ENCODE measurements around the gene SYTL3. TPM values are rescaled to one million over a fixed set of nuclear protein-coding genes. Genes with fewer than 3 reads are reported as not detected.

SYTL3 gene
- total and polyA plus RNA-seq, 9 of the 15 experiments (the other 6 are each of a cell fraction or from before 2014, with no cell fraction given), result 0.04 to 0.46 (median 0.17) TPM; not detected in 1

DNA sequence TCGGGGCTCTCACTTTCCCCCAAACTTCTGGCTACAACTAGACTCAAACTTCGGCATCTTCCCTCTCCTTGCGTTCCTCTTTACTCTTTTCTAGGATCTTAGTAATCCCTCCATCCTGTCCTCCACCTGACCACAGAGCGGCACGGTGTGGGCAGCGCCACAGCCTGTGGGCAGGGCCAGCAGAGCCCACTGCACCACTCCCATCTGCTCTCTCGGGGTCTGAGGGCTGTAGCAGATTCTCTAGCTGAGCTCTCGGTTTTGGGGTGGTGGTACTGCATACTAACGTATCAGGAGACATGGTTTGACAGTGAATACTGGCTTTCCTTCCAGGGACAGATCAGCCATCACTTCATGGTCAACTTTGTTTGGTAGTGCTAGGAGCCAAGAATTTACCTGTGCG lies 111.9 kb downstream of the SYTL3 start (continued):
- TF ChIP-seq TFAM (CRISPR knock-in tag; conservative IDR thresholded peaks at IDR 0.05), result no peak

DNA sequence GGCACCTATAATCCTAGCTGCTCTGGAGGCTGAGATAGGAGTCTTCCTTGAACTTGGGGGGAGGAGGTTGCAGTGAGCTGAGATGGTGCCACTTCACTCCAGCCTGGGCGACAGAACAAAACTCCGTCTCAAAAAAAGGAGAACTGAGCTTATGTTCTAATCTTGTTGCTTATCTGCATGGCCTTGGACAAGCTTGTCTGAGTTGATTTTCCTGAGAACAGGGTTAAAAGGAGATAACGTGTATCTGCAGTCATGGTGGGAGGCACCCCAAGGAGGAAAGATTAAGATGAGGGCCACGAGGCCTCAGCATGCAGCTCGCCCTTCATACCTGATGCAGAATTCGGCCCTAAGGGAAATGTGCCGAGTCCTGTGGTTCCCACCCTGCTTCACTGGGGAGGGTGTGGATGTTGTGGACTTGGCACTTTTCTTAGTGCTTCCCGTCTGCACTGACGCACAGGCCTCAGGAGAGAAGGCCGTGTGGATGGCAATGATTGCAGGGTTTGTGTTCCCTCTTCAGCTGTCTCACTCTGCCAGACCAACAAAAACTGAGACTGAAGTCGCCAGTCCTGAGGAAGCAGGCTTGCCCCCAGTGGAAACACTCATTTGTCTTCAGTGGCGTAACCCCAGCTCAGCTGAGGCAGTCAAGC lies 113.1 kb downstream of the SYTL3 start:
- Histone ChIP-seq H3K27me3 (ENCODE audit: control insufficient read depth in 2 of 2, insufficient read depth in 2 of 2, low read length in 2 of 2) (0 out of 5 replicates have a peak, but pooled peaks cover 0 to 4% of the 10 kb centered on the region in 2 experiments), H3K4me1 (replicated peaks in 1 of 2; ENCODE audit: control insufficient read depth in 2 of 2, insufficient read depth in 2 of 2, low read length in 2 of 2) (peaks cover 23 to 38% of the 10 kb centered on the region in 2 experiments; a peak in 4 of 5 replicates), H3K4me2 (ENCODE audit: insufficient read depth, low read length) (peak overlapping the region; percentile 51; the same call in 1 of the 2 replicates), H3K27ac (ENCODE audit: extremely low read depth, low read depth, low read length) (no peak overlapping the region), H3K79me2 (ENCODE audit: control insufficient read depth, insufficient read depth, low read length) (no peaks in the 10 kb centered on the region), H3K9me3 (replicated peaks; ENCODE audit: control insufficient read depth, insufficient read depth, low read depth, low read length) (no peaks in the 10 kb centered on the region), H3K36me3 (ENCODE audit: control insufficient read depth, insufficient read depth, low read length) (peaks cover 36% of the 10 kb centered on the region), H3K9me1 (ENCODE audit: control insufficient read depth, insufficient read depth, low read length) (no peaks in the 10 kb centered on the region), H4K20me1 (replicated peaks; ENCODE audit: control insufficient read depth, insufficient read depth, low read length) (peaks cover 5% of the 10 kb centered on the region; the same call in 1 of the 2 replicates), H3K4me3 (no peak overlapping the region), H3K9ac (ENCODE audit: insufficient read depth in 1 of 2, low read depth in 2 of 2, low read length in 2 of 2) (peak overlapping the region in 1 of 2 experiments; percentile 3; a peak in 1 of 4 replicates), H2AFZ (ENCODE audit: low read depth, low read length) (no peak overlapping the region)
- ChIA-PET POLR2A (interaction anchor here (0.6 to 3.1 kb wide), 11 partner anchors 9 to 366 kb away, joined by 3 to 16 read pairs (median 3); no protein-coding TSS in a partner anchor), CTCF (ENCODE audit: low intra/inter-chr PET ratio) (no interaction called here)
- intact Hi-C loops (cut with micrococcal nuclease), result loop anchor here (2.0 kb wide), 1 partner anchor 44 kb away; no protein-coding TSS in a partner anchor
- FAIRE-seq (peak; percentile 96), ATAC-seq (peak; percentile 67), DNase-seq (ENCODE audit: extremely low read depth in 1 of 4, low spot score in 3 of 4) (peak; percentile 56 to 85 (median 72))
- 8% methylated on average over 12 of the region's 12 CpGs for WGBS (ENCODE audit: insufficient coverage, low coverage, missing lambda C conversion rate)
- no TSS peak for BruUV-seq (replicated peaks)
- in situ Hi-C loops (cut with MboI), result no loop called here
- peak; percentile 68; the same call in 1 of the 2 replicates for TF ChIP-seq ZNF668 (CRISPR knock-in tag; IDR thresholded peaks at IDR 0.05)
- 0 out of 2 replicates have a peak, but pooled peaks have one; percentile 37 for TF ChIP-seq KLF1 (tag; IDR thresholded peaks at IDR 0.05)
- TF ChIP-seq GABPB1 (CRISPR knock-in tag; IDR thresholded peaks at IDR 0.05), result peak; percentile 67
- TF ChIP-seq ZBED1 (IDR thresholded peaks at IDR 0.05), result 0 out of 2 replicates have a peak, but pooled peaks have one; percentile 55
- peak; percentile 96 for TF ChIP-seq TCF3 (CRISPR knock-in tag; IDR thresholded peaks at IDR 0.05)
- peak; percentile 85 for TF ChIP-seq NFIC (IDR thresholded peaks at IDR 0.05)
- no peak for TF ChIP-seq RAD51 (IDR thresholded peaks at IDR 0.05; ENCODE audit: borderline replicate concordance, low read depth)
- TF ChIP-seq ZNF57 (CRISPR knock-in tag; IDR thresholded peaks at IDR 0.05), result peak; percentile 75; the same call in 1 of the 2 replicates
- TF ChIP-seq POLR3A (IDR thresholded peaks at IDR 0.05; ENCODE audit: borderline replicate concordance, extremely low read depth, insufficient read depth, insufficient read length), result no peak
- TF ChIP-seq ARNT (IDR thresholded peaks at IDR 0.05), result peak; percentile 39 to 56; a peak in 2 of 4 replicates
- peak; percentile 93 for TF ChIP-seq SMARCC2 (IDR thresholded peaks at IDR 0.05; ENCODE audit: low read depth)
- TF ChIP-seq ZNF589 (CRISPR knock-in tag; IDR thresholded peaks at IDR 0.05; ENCODE audit: low read depth), result peak; percentile 68
- no peak for TF ChIP-seq ZKSCAN8 (CRISPR knock-in tag; IDR thresholded peaks at IDR 0.05)
- TF ChIP-seq TOE1 (IDR thresholded peaks at IDR 0.05; ENCODE audit: borderline replicate concordance), result peak; percentile 4; the same call in 1 of the 2 replicates
- peak; percentile 16; the same call in 1 of the 2 replicates for TF ChIP-seq TOE1 (CRISPR knock-in tag; IDR thresholded peaks at IDR 0.05; ENCODE audit: borderline replicate concordance, low read depth)
- TF ChIP-seq PTBP1 (IDR thresholded peaks at IDR 0.05; ENCODE audit: low read depth, low read length), result no peak
- no peak for TF ChIP-seq PATZ1 (CRISPR knock-in tag; IDR thresholded peaks at IDR 0.05; ENCODE audit: borderline replicate concordance)
- TF ChIP-seq ZNF174 (CRISPR knock-in tag; IDR thresholded peaks at IDR 0.05), result no peak
- TF ChIP-seq RB1 (IDR thresholded peaks at IDR 0.05; ENCODE audit: low read depth), result peak; percentile 21; the same call in 1 of the 2 replicates

Data from K562 (cell line).